ENCODE results near the gene NEGR1.

Gene NEGR1

DNA sequence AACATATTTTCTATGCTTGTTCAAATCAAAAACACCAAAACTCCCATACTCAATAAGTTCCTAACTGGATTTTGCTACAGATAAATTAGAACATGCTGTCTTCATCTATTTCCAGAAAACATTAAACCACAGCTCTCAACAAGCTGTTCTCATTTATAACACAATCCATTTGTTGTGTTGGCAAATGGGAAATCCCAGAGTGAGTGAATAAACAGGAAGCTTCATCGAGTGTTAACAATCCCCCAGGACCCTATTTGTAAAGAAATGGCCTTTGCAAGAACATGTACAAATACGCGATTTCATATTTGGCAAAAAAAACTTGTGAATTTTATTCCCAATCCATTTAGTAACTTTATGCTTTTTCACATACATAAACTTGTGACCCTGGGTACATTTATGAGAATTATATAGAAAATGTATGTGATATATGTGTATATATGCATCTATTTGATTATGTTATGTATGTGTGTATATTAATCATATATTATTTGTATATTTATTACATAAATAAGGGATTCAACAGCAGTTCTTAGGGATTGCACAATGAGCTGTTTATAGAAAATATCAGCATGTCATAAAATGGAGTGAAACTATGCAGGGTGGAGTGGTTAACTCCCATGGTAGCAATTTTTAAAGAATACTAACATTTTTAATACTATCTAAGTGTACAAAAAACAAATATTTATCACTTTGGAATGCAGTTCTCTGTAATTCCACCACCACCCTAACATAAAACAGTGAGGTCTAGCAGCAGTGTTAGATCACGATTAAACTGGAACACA lies 160.0 kb downstream of the NEGR1 start:
- no peaks in the 10 kb centered on the region for H3K9me3 ChIP-seq (ENCODE audit: insufficient read depth, low read depth, low read length)
- H3K4me3 ChIP-seq (ENCODE audit: low read length, poor library complexity, severe bottlenecking) = no peak overlapping the region
- H3F3A ChIP-seq (ENCODE audit: low read depth) = no peaks in the 10 kb centered on the region
- TF ChIP-seq, protein P1, sequence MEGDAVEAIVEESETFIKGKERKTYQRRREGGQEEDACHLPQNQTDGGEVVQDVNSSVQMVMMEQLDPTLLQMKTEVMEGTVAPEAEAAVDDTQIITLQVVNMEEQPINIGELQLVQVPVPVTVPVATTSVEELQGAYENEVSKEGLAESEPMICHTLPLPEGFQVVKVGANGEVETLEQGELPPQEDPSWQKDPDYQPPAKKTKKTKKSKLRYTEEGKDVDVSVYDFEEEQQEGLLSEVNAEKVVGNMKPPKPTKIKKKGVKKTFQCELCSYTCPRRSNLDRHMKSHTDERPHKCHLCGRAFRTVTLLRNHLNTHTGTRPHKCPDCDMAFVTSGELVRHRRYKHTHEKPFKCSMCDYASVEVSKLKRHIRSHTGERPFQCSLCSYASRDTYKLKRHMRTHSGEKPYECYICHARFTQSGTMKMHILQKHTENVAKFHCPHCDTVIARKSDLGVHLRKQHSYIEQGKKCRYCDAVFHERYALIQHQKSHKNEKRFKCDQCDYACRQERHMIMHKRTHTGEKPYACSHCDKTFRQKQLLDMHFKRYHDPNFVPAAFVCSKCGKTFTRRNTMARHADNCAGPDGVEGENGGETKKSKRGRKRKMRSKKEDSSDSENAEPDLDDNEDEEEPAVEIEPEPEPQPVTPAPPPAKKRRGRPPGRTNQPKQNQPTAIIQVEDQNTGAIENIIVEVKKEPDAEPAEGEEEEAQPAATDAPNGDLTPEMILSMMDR (conservative IDR thresholded peaks at IDR 0.05; ENCODE audit: low read length) = no peak
- TF ChIP-seq EZH2phosphoT487 (IDR thresholded peaks at IDR 0.05; ENCODE audit: borderline replicate concordance) = no peak
- H3K4me2 ChIP-seq (ENCODE audit: low read depth, low read length, poor library complexity, severe bottlenecking) = no peak overlapping the region
- no peaks in the 10 kb centered on the region for H3K79me2 ChIP-seq (ENCODE audit: insufficient read depth, low read length)
- H3K4me1 ChIP-seq (ENCODE audit: insufficient read depth, low read length, poor library complexity, severe bottlenecking) = no peaks in the 10 kb centered on the region
- H3K27me3 ChIP-seq (ENCODE audit: insufficient read depth, low read length, poor library complexity, severe bottlenecking) = no peaks in the 10 kb centered on the region
- H3K9ac ChIP-seq (ENCODE audit: low read depth, low read length, poor library complexity, severe bottlenecking) = no peak overlapping the region
- no peaks in the 10 kb centered on the region for H4K20me1 ChIP-seq (ENCODE audit: insufficient read depth, low read length, poor library complexity, severe bottlenecking)
- no peaks in the 10 kb centered on the region for H3K9me2 ChIP-seq (replicated peaks; ENCODE audit: low read depth, low read length)
- H2AFZ ChIP-seq (ENCODE audit: low read length) = no peak overlapping the region
- no peaks in the 10 kb centered on the region for H3K36me3 ChIP-seq (ENCODE audit: insufficient read depth, low read length)

DNA sequence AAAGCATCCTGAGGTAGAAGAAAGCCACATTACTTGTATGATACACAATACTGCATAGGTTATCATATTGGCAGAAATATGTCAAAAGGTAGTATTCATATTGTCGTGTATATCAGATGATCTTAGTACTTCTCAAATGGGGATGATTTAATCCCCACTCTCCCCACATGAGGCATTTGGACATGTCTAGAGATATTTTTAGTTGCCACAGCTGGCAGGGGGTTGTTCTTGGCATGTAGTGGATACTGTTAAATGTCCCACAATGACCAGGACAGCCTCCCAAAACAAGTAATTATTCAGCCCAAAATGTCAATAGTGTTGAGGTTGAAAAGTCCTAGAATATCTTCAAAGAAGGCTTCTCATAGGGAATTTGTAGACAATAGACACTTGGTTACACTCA lies 162.8 kb downstream of the NEGR1 start:
- TF ChIP-seq, protein P1 (conservative IDR thresholded peaks at IDR 0.05; ENCODE audit: low read length) = no peak
- TF ChIP-seq EZH2phosphoT487 (IDR thresholded peaks at IDR 0.05; ENCODE audit: borderline replicate concordance) = no peak
- Histone ChIP-seq H3K27me3 (ENCODE audit: insufficient read depth, low read length, poor library complexity, severe bottlenecking) (no peaks in the 10 kb centered on the region), H3F3A (ENCODE audit: low read depth) (no peaks in the 10 kb centered on the region), H3K4me1 (ENCODE audit: insufficient read depth, low read length, poor library complexity, severe bottlenecking) (no peaks in the 10 kb centered on the region), H3K36me3 (ENCODE audit: insufficient read depth, low read length) (no peaks in the 10 kb centered on the region), H3K4me3 (ENCODE audit: low read length, poor library complexity, severe bottlenecking) (no peak overlapping the region), H3K9me2 (replicated peaks; ENCODE audit: low read depth, low read length) (no peaks in the 10 kb centered on the region), H4K20me1 (ENCODE audit: insufficient read depth, low read length, poor library complexity, severe bottlenecking) (no peaks in the 10 kb centered on the region), H3K4me2 (ENCODE audit: low read depth, low read length, poor library complexity, severe bottlenecking) (no peak overlapping the region), H3K79me2 (ENCODE audit: insufficient read depth, low read length) (no peaks in the 10 kb centered on the region), H3K9ac (ENCODE audit: low read depth, low read length, poor library complexity, severe bottlenecking) (no peak overlapping the region), H2AFZ (ENCODE audit: low read length) (no peak overlapping the region), H3K9me3 (ENCODE audit: insufficient read depth, low read depth, low read length) (no peaks in the 10 kb centered on the region)

- no peak for TF ChIP-seq EZH2phosphoT487 (IDR thresholded peaks at IDR 0.05; ENCODE audit: borderline replicate concordance)
- TF ChIP-seq, protein P1 (conservative IDR thresholded peaks at IDR 0.05; ENCODE audit: low read length) = no peak
- H3K79me2 ChIP-seq (ENCODE audit: insufficient read depth, low read length) = no peaks in the 10 kb centered on the region
- no peak overlapping the region for H3K9ac ChIP-seq (ENCODE audit: low read depth, low read length, poor library complexity, severe bottlenecking)
- H3K4me3 ChIP-seq (ENCODE audit: low read length, poor library complexity, severe bottlenecking) = no peak overlapping the region
- H3K4me2 ChIP-seq (ENCODE audit: low read depth, low read length, poor library complexity, severe bottlenecking) = no peak overlapping the region
- no peaks in the 10 kb centered on the region for H3K36me3 ChIP-seq (ENCODE audit: insufficient read depth, low read length)
- H3K4me1 ChIP-seq (ENCODE audit: insufficient read depth, low read length, poor library complexity, severe bottlenecking) = no peaks in the 10 kb centered on the region
- H4K20me1 ChIP-seq (ENCODE audit: insufficient read depth, low read length, poor library complexity, severe bottlenecking) = no peaks in the 10 kb centered on the region
- no peaks in the 10 kb centered on the region for H3F3A ChIP-seq (ENCODE audit: low read depth)
- no peaks in the 10 kb centered on the region for H3K9me2 ChIP-seq (replicated peaks; ENCODE audit: low read depth, low read length)
- H3K27me3 ChIP-seq (ENCODE audit: insufficient read depth, low read length, poor library complexity, severe bottlenecking) = no peaks in the 10 kb centered on the region
- no peaks in the 10 kb centered on the region for H3K9me3 ChIP-seq (ENCODE audit: insufficient read depth, low read depth, low read length)
- no peak overlapping the region for H2AFZ ChIP-seq (ENCODE audit: low read length)
Observed at GRCh38 chr1:72117621-72118020, 164.7 kb downstream of the NEGR1 start.

Data from Loucy (cell line).